ENCODE data around the gene ZMIZ1.

Gene ZMIZ1

GRCh38 chr10:79244068-79244442, 175.3 kb downstream of the ZMIZ1 start:
- DNase-seq (ENCODE audit: low read depth), result peak; percentile 49
- peak overlapping the region; percentile 65 for H3K4me3 ChIP-seq (ENCODE audit: low read depth, low read length)
- TF ChIP-seq, protein P1, sequence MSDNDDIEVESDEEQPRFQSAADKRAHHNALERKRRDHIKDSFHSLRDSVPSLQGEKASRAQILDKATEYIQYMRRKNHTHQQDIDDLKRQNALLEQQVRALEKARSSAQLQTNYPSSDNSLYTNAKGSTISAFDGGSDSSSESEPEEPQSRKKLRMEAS (IDR thresholded peaks at IDR 0.05; ENCODE audit: low read depth, low read length), result 0 out of 2 replicates have a peak, but pooled peaks have one; percentile 14
- no peak for TF ChIP-seq MYC (IDR thresholded peaks at IDR 0.05; ENCODE audit: low read depth, low read length)

DNA sequence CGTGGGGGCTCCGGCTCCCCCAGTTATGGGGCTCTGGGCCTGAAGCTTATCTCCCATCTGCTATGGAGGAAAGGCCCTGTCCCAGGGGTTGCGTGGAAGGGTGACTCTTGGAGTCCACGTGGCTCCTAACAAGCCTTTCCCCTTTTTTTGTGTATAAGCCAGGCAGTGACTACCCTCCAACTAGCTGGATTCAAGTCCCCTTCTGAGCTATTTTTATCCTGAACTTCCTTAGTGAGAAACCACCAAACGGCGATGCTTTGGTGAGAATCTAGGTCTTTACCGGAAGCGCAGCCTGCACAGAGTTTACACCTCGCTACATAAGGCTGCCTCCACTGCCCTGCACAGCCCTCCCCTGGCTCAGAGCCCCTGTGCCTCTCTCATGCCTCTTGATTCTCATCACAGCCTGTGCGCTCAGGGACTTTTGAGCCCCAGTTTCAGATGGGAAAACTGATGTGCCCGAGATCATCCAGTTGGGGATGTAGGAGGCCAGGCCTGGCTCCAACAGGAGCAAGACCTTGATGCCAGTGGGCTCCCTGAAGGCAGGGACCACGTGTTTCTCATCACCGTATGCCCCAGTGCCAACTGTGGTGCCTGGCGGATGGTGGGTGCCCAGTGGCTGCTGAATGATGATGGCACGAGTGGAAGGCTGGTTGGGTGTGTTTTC, 176.2 kb downstream of the ZMIZ1 start:
- DNase-seq (ENCODE audit: low read depth), result peak; percentile 57
- H3K4me3 ChIP-seq (ENCODE audit: low read depth, low read length), result peak overlapping the region; percentile 65
- TF ChIP-seq, protein P1 (IDR thresholded peaks at IDR 0.05; ENCODE audit: low read depth, low read length), result peak; percentile 70
- peak; percentile 55 for TF ChIP-seq MYC (IDR thresholded peaks at IDR 0.05; ENCODE audit: low read depth, low read length)
- TF ChIP-seq, protein P2, sequence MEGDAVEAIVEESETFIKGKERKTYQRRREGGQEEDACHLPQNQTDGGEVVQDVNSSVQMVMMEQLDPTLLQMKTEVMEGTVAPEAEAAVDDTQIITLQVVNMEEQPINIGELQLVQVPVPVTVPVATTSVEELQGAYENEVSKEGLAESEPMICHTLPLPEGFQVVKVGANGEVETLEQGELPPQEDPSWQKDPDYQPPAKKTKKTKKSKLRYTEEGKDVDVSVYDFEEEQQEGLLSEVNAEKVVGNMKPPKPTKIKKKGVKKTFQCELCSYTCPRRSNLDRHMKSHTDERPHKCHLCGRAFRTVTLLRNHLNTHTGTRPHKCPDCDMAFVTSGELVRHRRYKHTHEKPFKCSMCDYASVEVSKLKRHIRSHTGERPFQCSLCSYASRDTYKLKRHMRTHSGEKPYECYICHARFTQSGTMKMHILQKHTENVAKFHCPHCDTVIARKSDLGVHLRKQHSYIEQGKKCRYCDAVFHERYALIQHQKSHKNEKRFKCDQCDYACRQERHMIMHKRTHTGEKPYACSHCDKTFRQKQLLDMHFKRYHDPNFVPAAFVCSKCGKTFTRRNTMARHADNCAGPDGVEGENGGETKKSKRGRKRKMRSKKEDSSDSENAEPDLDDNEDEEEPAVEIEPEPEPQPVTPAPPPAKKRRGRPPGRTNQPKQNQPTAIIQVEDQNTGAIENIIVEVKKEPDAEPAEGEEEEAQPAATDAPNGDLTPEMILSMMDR (IDR thresholded peaks at IDR 0.05; ENCODE audit: low read depth, low read length), result no peak

GRCh38 chr10:79245539-79246208, 176.9 kb downstream of the ZMIZ1 start:
- TF ChIP-seq MYC (IDR thresholded peaks at IDR 0.05; ENCODE audit: low read depth, low read length), result no peak
- TF ChIP-seq, protein P1 (IDR thresholded peaks at IDR 0.05; ENCODE audit: low read depth, low read length), result no peak
- TF ChIP-seq, protein P2 (IDR thresholded peaks at IDR 0.05; ENCODE audit: low read depth, low read length), result no peak
- TF ChIP-seq POLR2A (IDR thresholded peaks at IDR 0.05; ENCODE audit: extremely low read depth, insufficient read length), result no peak

DNA sequence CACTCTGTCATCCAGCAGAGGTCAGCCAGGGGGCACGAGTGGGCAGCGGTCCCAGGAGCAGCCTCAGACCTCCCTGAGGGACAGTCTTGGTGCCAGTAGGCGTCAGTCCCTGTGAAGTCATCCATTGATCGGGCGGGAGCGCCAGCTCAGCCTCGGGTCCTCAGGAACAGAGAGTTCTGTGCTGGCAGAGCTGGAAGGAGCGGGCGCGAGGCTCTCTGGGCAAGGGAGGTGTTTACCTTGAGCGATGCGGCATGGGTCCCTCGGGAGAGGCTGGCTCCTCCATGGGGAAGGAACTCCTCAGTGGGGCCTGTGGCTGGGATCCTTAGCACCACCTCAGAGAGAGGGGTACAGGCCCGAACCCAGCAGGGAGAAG, 177.4 kb downstream of the ZMIZ1 start:
- no peak for DNase-seq (ENCODE audit: low read depth)
- TF ChIP-seq MYC (IDR thresholded peaks at IDR 0.05; ENCODE audit: low read depth, low read length) (no peak), POLR2A (IDR thresholded peaks at IDR 0.05; ENCODE audit: extremely low read depth, insufficient read length) (no peak)
- TF ChIP-seq, protein P1 (IDR thresholded peaks at IDR 0.05; ENCODE audit: low read depth, low read length), result no peak
- TF ChIP-seq, protein P2 (IDR thresholded peaks at IDR 0.05; ENCODE audit: low read depth, low read length), result no peak
- H3K4me3 ChIP-seq (ENCODE audit: low read depth, low read length), result peak overlapping the region; percentile 65

More at GRCh38 chr10:79245539-79246208, 176.9 kb downstream of the ZMIZ1 start:
- H3K4me3 ChIP-seq (ENCODE audit: low read depth, low read length), result peak overlapping the region; percentile 65
- DNase-seq (ENCODE audit: low read depth), result peak; percentile 36

- TF ChIP-seq, protein P1 (IDR thresholded peaks at IDR 0.05; ENCODE audit: low read depth, low read length), result no peak
- no peak for DNase-seq (ENCODE audit: low read depth)
- no peak overlapping the region for H3K4me3 ChIP-seq (ENCODE audit: low read depth, low read length)
These were observed 178.0 kb downstream of the ZMIZ1 start for GRCh38 chr10:79246606-79247275.

- DNase-seq (ENCODE audit: low read depth), result peak; percentile 56
- TF ChIP-seq MYC (IDR thresholded peaks at IDR 0.05; ENCODE audit: low read depth, low read length) (no peak), POLR2A (IDR thresholded peaks at IDR 0.05; ENCODE audit: extremely low read depth, insufficient read length) (no peak)
- TF ChIP-seq, protein P1 (IDR thresholded peaks at IDR 0.05; ENCODE audit: low read depth, low read length), result no peak
- TF ChIP-seq, protein P2 (IDR thresholded peaks at IDR 0.05; ENCODE audit: low read depth, low read length), result no peak
- peak overlapping the region; percentile 22 for H3K4me3 ChIP-seq (ENCODE audit: low read depth, low read length)
These were observed 178.8 kb downstream of the ZMIZ1 start for GRCh38 chr10:79247373-79248137.

Data from NB4 (cell line).